Stimulated activated CD4-positive, alpha-beta T cell treated with anti-CD3 and anti-CD28 coated beads, Interleukin-2, amount 100 ng/mL, for 24 hours (primary cell): ENCODE measurements around the gene DENND2A.

Experiments
- DNase-seq, 2 donors: peaks; one replicate each; pipeline ENCODE4 v3.0.0-alpha.2; 2020

The DENND2A gene

DNA sequence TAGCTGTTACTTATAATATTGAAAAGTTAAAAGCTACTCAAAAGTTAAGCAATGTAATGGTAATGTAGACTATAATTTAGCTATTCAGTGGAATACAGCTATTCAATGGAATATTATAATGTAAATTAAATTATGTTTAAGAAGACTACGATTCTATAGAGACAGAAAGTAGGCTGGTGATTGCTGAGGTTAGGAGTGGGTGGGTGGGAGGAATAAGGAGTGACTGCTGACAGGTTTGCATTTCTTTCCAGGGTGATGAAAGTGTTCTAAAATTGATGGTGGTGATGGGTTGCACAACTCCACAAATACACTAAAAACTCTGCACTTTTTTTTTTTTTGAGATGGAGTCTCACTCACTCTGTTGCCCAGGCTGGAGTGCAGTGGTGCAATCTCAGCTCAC lies 21.4 kb downstream of the DENND2A start:
- no peak for DNase-seq

DNA sequence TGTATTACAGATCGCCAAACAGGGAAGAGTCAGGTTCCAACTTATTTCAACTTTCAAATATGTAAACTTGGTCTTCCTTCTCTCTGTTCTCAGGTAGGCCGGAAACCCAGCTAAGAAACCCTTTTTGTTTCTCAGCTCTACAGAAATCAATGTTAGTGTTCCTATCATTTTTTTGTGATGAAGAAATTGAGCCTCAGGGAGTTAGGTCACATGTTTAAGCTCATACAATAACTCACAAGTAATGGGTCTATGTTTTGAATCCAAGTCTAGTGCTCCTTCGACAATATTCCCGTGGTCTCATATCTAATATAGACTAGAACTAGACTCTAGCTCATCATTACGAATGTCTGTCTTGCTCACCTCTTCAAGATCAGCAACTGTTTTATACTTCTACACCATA lies 22.3 kb downstream of the DENND2A start:
- DNase-seq, result no peak

DNA sequence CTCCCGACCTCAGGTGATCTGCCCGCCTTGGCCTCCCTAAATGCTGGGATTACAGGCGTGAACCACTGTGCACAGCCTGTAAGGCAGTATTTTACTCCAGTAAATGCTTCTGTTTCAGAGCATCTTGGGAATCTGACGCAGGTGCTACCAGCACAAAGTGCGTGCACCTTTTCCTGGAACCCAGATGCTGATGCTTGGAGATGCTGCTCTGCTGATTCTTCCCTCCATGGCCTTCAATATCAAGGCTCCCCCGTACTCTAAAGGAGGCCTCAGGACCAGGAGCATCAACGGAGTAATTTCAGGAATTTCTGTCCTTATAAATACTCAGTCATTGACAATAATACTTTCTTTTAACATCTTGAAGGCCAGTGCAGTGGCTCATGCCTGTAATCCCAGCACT lies 23.5 kb downstream of the DENND2A start:
- DNase-seq, result no peak

DNA sequence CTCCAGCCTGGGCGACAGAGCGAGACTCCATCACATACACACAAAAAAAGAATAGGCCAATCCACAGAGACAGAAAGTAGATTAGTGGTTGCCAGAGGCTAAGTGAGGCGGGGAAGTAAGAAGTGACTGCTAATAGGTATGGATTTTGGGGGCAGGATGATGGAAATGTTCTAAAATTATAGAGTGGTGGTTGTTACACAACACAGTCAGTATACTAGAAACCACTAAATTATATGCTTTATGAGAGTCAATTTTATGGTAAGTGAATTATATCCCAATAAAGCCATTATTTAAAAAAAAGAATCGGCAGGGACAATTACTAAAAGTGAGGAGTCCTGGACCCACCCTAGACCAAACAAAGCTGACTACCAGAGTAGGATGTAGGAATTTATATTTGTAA lies 24.3 kb downstream of the DENND2A start:
- DNase-seq, result no peak

DNA sequence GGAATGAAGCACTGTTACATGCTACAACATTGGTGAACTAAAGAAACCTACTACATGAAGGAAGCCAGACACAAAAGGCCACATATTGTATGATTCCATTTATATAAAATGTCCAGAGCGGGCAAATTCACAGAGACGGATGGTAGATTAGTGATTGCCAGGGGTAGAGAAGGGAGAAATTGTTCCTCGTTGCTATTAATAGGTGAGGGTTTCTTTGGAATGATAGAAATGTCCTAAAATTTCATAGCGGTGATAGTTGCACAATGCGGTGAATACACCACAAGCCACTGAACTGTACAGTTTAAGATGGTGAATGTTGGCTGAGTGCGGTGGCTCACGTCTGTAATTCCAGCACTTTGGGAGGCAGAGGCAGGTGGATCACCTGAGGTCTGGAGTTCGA lies 29.0 kb downstream of the DENND2A start:
- DNase-seq, result no peak

DNA sequence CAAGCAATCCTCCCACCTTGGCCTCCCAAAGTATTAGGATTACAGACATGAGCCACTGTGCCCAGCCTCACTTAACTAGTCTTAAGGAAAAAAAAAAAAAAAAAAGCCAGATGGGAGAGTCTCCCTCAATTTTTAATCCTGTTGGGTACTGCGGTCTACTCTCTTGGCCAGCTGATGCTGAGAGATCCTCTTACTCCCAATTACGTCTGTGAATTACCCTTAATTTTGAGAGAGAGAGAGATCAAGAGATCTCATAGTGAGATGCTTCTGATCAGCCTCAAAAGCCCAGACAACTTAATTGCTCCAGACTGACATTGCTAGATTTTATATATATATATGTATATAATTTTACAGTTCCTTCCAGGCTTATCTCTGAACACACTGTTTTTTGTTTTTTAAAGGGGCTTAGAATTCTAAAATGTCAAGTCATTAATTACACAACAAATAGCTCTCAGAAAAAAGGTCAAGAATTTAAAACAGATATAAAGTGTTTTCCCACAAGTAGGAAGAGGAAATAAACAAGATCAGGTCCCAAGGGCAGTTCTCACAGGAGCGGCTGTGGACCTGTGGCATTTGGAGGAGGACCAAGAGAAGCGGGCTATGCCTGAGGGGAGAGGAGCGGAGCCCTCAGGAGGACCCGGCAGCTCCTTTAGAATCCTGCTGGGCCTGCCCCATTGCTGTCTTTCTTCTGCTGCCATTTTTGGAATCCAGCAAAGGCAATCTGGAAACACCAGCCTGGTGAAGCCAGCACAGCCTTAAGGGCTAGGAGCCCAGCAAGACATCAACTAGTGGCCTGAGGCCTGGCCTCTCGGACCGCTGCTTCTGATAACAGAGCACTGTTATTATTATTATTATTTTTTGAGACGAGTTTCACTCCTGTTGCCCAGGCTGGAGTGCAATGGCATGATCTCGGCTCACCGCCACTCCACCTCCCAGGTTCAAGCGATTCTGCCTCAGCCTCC lies 30.1 kb downstream of the DENND2A start:
- DNase-seq, result no peak

DNA sequence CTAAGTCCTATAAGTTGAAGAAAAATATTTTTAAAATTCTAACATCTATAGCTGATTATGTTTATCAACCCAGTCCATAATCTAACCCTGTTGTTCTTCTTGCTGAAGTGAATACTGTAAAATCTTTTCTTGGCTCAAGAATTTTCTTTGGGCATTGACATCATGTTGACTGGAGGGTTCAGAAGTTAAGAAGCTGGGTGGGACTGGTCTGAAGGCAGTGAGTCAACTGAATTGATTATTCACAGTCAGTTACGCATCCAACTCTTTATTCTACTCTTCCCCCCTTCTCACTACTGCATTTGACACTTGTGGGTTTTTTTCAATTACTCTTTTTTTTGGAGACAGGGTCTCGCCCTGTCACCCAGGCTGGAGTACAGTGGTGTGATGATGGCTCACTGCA lies 31.0 kb downstream of the DENND2A start:
- DNase-seq, result no peak

DNA sequence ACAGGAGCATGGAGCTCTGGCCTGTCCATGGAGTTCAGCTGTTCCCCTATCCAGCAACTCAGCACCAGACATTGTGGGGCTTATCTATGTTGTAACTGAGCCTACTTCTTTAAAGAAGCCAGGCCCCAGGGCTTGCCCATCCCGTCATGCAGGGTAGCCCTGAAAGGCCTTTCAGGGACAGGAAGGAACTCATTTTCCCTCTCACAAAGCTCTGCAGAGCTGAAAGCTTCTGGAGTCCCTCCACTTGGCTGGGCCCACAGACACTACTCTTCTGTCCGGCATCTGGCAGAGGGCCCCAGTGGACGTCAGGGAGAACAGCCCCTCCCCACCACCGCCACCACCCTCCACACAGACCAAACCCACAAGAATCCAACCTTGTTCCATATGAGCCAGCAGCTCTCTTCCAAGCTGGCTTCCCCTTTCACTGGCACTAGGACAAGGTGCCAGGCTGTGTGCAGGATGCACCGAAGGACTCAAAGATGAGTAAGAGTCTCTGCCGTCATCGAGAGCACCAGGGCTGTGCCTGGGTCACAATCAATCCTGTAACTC lies 33.1 kb downstream of the DENND2A start:
- no peak for DNase-seq

DNA sequence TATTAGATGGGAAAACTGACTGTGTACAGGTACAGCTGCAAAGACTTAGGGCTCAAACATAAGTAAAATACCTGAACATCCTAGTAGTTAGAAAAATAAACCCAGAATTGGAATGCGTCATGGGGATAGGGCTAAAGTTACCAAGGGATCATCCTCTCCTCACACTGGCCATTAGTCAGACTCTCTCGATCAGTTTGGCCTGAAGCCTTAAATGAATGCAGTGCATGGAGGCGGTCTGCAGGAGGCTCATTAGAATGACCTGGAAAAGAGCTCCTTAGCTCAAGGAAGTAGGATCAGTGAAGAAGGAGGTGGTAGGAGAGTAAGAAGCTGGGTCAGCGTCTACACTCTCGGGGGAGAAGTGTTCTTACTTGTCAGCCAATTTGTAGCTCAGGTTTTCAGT lies 35.3 kb downstream of the DENND2A start:
- no peak for DNase-seq

DNA sequence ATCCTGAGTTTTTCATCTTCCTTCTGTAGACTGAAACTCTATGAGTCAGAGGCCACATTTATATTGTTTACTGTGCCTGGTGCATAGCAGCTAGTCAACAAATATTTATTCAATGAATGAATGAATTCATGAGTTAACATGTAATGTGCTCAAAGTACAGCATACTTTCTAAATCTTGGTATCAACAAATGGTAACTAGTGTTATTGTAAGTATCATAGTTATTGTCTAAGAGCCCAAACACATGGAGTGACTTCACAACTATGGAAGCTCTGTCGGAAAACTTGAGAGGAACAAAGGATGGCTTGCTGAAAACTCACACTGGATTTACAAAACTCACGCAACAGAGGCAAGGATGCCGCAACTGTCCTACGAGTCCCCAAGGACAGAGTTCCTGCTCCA lies 35.9 kb downstream of the DENND2A start:
- no peak for DNase-seq

DNA sequence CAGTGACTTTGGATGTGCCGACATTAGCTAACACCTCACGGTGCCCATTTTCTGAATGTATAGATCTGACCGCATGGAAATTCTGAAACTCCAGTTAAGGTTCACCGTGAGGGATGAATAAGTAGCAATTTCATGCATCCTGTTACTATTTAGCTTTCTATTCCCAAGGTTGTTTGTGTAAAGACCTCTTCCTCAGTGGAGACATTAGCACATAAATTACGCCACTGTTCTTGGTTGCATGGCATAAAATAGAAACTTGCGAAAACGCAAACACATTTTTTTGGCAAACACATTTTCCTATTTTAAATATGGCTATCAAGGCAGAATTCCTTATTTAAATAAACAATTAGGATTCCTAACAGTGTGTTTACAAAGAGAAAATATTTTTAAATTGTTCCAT lies 36.5 kb downstream of the DENND2A start:
- no peak for DNase-seq

DNA sequence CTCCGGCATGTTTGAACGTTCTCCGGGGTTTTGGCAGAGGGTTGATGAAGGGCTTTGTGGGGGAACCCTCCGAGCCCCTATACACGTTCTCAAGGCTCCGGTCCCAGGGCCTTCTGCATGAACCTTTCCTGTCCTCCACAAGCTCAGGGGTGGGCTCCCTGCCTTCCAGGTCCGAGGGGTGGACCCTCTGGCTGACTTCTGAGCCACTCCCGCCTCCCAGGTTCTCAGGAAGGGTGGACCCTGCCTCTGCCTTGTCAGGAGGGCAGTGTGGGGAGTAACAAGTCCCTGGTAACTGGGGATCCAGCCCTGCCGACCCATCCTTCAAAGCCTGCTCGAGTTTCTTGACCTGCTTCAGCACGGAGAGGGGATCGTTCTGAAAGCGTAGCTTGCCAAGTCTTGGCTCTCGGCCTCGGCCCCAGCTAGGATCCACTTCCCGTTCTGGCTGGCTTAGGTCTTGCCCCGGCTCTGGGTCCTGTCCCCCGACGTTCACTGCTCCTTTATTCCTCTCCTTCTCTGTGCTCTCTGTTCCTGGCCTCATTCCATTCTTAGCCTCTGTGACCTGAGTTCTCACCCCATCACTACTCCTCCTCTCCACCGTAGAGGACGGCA lies 38.9 kb downstream of the DENND2A start:
- no peak for DNase-seq

DNA sequence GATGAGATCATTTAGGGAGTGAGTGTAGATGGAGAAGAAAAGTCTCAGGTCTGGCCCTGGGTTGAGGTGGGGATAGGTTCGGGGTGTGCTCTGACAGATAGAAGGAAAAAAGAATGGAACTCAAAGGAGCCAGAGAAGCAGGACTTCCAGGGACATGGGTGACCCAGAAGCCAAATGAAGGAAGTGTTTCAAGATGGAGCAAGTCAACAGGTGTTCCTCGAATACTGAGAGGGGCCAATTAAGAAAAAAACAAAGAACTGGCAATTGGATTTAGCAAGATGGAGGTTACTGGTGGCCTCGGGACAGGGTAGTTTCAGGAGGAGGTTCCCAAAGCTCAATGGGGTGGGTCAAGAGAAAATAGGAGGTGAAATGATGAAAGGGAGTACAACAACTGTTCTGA lies 40.3 kb downstream of the DENND2A start:
- DNase-seq, result no peak

DNA sequence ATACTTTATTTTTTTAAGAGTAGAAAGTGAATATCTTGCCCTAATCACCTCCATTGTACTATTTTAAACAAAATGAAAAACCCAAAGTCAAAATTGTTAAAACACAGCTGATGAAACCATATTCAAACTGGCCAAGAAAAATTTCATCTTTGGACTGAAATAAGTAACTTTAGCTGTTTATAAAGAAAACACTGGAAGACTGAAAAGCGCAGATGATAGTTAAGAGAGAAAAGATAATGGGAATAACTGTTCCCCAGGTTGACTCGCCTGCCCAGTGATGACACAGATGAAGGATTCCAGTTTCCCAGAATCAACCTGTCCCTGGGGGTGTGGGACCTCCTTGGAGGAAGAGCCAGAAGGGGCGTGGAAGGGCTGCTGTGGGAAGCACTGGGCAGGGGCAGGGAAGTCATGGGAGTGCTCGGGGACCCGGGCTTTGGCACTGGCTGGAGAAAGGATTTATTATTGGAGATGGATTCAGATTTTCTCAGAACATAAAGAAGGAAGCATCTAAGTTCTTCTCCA lies 43.1 kb downstream of the DENND2A start:
- DNase-seq, result no peak

DNA sequence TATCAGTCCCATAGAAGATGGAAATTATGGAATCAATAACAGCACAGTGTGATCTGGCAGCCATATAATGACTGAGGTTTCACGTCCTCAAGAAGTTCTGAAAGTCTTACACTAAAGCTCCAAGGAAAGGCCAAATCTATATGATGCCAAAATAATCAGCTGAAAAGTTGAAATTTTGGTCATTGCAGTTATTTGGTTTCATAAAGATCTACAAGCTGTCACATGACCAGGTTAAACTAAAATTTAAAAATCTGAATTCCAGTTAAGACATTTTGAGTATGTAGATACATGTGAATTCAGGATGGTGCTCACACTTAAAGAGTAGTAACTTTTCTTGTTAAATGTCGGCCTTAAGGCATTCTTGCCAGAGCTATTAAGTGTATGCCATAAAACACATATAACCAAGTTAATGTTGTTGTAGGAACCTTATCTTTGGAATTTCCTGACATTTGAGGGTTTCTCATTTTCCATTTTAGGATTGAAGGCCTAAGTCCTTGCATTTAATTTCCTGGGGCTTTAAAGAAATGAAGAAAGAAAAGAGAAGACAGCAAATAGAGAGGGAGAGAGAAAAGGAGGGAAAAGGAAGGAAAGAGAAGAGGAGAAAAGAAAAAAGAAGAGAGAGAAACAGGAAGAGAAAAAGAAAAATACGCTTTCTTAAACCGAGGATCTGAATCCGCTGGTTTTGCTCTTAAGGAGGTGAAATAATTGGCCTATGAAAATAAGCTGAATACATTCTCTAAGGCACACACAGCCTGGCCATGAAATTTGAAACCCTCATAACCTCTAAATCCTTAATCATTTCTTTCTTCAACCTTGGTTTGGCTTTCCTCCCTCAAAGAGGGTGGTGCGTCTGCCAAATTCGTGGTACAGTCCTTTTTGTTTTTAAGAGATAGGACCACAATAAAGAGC lies 43.8 kb downstream of the DENND2A start:
- DNase-seq, result no peak

DNA sequence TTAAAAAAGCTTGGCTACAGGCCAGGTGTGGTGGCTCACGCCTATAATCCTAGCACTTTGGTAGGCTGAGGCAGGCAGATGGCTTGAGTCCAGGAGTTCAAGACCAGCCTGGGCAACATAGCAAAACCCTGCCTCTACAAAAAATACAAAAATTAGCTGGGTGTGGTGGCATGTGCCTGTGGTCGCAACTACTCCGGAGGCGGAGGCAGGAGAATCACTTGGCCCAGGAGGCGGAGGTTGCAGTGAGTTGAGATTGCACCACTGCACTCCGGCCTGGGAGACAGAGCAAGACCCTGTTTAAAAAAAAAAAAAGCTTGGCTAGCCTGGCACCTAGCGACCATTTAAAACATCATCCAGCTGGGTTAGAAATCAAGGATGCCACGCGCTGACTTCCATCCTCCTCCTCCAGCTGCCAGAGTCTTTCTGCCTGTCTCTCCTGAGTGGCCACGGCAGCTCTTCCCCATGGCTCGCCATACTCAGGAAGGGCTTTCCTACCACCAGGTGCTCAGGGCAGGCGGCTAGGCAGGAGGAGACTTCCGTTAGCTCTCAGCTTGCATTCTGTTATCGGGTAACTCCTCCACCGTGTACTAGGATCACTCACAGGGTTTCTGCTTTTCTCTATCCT lies 45.0 kb downstream of the DENND2A start:
- DNase-seq, result no peak

DNA sequence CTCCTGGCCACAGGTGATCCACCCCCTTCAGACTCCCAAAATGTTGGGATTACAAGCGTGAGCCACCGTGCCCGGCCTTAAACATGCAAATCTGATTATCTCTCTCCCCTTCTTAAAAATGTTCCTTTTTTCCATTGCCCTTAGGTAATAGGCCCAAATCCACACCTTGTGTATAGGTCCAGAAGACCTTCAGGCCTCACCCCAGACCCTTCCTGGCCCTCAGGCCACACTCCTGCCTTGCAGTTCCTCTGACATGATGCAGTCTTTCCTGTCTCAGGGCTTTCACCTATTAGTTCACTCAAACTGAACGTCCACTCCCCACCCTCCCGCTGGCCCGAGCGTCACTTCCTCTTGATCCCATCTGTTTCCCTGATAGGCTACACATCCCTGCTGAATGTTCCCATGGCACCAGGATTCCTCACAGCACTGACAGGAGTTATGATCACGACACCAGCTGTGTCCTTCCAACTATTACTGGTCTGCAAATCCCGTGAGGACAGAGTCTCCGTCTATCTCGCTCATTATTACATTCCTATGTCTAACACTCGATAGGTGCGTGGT lies 46.4 kb downstream of the DENND2A start:
- DNase-seq, result no peak

DNA sequence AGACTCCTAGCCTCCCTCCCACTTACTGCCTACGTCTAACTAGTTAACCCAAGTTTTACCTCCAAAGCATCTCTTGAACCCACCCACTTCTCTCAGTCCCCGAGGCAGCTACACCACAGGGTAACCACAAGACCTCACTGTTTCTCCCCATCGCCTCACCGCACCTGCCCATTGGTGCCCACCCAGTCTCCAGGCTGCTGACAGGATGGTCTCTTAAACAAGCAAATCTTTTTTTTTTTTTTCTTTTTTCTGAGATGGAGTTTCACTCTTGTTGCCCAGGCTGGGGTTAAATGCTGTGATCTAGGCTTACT lies 47.0 kb downstream of the DENND2A start:
- DNase-seq, result no peak

DNA sequence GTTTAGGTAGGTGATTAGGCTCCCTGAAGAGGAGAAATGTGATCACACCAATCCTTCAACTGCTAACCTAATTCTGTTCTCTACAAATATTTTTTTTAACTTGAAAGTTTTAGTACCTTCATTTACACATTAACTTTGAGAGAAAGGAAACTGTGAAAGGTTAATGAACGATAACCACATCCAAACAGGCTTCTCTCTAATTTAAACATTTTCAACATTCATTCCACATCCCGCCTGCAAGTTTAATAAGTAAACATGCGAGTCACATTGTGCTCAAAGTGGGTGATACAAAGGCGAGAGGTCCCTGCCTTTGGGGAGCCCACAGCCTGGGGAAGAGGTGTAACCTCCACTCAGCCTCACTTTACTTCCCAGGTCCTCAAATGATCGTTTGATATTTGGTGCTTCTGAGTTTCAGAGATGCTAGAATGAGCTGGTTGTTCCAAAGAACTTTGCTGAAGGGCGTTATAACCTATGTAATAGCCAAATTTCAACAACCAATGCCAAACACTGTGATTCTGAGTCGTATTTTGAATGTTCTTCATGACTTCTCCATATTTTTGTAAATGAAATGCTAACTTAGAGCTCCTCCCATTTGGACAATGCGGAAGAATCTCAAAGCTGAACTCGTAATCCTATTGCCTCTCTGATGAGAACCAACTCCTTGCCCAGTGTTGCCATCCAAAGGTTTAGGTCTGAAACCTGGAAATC lies 47.5 kb downstream of the DENND2A start:
- DNase-seq, result no peak

DNA sequence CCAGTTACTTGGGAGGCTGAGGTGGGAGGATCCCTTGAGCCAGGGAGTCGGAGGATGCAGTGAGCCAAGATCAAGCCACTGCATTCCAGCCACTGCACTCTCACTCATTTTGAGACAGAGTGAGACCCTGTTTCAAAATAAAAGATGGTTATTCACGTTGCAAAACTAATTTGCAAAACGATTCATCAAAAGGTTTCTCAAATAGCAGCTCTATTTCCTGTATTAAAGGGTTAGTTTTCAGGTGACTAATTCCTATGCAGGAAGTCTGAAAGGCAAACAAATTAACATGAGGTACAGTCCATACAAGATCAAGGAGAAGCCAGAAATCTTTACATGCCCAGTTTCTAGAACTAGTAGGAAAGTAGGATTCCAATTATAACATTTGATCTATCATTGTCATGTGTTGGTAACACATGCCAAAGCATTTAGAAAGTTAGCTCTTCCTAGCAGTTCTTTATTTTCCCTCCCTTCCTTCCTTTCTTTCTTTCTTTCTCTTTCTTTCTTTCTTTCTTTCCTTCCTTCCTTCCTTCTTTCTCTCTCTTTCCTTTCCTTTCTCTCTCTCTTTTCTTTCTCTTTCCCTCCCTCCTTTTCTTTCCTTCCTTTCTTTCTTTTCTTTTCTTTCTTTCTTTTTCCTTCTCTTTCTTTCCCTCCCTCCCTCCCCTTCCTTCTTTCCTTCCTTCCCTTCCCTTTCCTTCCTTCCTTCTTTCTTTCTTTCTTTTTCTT lies 49.3 kb downstream of the DENND2A start:
- no peak for DNase-seq

DNA sequence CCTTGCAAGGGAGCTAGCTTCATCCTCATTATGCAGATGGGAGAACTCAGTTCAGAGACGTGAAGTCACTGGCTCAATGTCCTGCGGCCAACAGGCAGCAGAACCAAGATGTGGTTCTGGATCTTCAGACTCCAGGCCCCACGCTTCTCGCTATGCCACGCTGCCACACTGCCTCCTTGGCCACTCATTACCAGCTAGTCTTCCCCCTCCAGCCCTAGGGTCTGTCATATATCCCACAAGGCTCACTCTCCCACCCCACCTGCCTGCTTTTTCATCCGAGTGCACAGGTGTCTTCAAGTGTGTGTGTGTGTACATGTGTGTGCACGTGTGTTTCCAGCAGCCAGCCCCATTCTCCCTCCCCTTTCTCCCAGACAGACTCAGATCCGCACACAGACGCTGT lies 53.4 kb downstream of the DENND2A start:
- no peak for DNase-seq
